GM10266 (cell line): ENCODE measurements around the gene SH3PXD2A.

ENCODE experiments used
- DNase-seq: peaks from one replicate; pipeline ENCODE4 v3.0.0; 2012; ENCODE audit errors: extremely low spot score
- CTCF ChIP-seq: IDR thresholded peaks from 2 replicates; pipeline ENCODE4 v1.5.1; 2012; ENCODE audit warnings: mild to moderate bottlenecking, low read depth; ENCODE audit not compliant: control insufficient read depth, insufficient read depth; ENCODE audit errors: missing control alignments

SH3PXD2A gene

GRCh38 chr10:103789771-103790201, 65.6 kb downstream of the SH3PXD2A start:
- TF ChIP-seq CTCF, result no peak
- no peak for DNase-seq

- TF ChIP-seq CTCF, result no peak
- no peak for DNase-seq
Measured at GRCh38 chr10:103789161-103789560, 66.2 kb downstream of the SH3PXD2A start.

GRCh38 chr10:103787331-103787730, 68.0 kb downstream of the SH3PXD2A start:
- no peak for DNase-seq
- no peak for TF ChIP-seq CTCF

DNA sequence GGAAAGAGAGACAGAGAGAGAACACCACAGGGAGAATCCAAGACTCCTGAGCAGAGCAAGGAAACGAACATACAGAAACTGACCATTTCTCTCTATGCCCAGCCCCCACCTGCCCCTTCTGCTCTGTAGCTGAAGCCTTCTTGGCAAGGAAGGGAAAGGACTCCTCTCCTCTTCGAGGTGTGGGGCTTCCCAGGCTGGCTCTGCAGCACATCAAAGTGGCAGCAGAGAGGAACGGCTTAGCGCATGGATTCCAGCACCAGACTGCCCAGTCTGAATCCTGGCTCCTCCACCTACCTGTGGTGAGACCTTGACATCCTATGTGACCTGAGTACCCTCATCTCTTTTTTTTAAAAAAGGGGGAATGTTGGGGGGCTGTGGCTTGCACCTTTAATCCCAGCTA, 69.4 kb downstream of the SH3PXD2A start:
- TF ChIP-seq CTCF, result no peak
- no peak for DNase-seq

DNA sequence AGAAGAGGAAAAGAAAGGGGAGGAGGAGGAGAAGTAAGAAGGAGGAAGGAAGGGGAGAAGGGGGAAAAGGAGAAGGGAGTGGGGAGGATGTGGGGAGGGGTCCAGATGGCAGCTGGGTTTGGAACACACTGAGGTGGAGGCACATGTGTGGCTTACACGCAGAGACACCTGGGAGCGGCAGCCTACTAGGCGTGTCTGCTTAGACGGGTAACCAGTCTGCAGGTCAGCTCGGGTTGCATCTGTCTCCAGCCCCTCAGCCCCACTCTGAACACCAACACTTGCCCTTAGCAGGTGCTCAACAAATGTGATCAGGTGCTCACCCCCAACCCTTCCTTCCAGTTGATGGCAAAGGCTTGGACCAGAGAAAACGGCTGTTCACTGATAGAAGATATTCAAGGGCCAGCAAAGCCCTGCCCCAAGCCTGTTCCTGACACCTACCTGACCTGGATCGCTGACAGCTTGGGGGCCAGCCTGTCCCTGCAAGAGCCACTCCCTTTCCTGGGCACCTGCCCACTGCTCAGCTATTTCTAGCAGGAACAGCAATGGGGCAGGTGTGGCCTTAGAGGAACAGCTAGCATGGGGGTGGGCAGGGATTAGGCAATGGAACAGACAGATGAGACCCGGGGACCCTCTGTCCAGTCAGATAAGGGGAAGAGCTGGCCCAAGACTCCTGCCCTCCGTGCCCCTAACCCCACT, 70.5 kb downstream of the SH3PXD2A start:
- TF ChIP-seq CTCF, result no peak
- no peak for DNase-seq

GRCh38 chr10:103784089-103784488, 71.3 kb downstream of the SH3PXD2A start:
- TF ChIP-seq CTCF, result no peak

DNA sequence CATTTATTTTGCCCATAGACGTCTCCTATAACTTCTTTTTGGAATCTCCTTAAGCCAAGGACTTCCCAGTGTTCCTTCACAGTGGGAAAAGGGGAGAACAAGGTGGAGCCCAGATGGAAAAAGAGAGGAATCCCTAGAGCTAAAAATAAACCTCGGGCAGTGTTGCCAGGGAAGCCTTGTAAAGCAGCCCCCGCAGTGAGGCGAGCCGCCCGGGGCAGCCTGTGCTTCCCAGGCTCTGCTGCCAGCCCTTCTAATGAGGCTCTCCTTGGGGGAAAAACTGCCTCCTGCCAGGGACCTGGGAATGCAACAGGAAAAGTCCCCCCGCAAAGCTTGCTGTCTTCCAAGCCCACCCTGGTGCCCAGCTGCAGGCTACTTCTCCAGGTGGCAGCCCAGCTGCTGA, 71.7 kb downstream of the SH3PXD2A start:
- no peak for TF ChIP-seq CTCF
- no peak for DNase-seq

More at GRCh38 chr10:103784089-103784488, 71.3 kb downstream of the SH3PXD2A start:
- DNase-seq, result no peak
